NCI-H1105 (cell line): ENCODE results near the gene DACT2.
"Not testable (repeated sequence)": the region's sequence is repeated elsewhere in the genome, so short reads cannot be mapped to it uniquely, and the experiment has no call there.

Source experiments
- DNase-seq: peaks from one replicate; lab custom pipeline; 2025; lab: John Stamatoyannopoulos, UW

DACT2 gene

DNA sequence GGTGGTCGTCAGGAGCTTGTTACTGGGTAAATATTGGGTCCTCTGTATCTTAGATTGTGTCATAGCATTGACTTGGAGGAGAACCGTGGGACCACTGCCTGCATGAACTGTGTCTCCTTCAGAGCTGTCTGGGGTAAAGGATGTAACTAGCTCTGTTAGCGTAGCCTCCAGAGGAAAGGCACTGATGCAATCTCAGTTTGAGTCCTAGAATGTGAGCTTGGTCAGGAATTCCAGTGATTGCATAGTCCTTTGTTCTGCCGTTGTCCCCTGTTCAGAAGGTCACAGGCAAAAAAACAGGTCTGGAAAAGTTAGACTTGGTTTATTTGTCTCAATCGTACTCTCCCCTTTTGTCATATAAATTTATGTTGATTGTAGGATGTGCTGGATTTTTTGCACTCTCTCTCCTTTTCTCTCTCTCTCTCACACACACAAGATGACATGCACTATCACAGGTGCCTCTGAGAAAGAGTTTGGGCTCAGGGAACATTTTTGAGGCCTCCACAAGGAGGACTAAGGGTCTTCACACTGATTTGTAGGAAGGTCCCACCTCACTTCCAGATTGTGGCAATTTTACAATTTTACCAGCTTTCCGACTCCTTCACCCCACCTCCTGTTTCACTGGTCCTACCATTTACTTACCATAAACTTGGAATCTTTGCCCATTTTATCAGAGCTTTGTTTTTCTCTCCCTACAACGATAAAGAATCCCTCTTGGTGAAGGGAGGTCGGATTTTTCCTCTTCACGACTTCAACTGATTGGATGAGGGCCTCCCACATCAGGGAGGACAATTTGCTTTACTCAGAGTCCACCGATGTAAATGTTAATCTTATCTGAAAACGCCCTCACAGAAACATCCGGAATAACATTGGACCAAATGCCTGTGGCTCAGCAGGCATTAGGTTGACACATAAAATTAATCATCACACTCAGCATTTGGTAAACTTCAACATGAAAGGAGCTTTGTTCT is 7.0 kb upstream of the DACT2 start:
- DNase-seq: no peak

GRCh38 chr6:168322966-168323365 is 3.4 kb upstream of the DACT2 start:
- DNase-seq: no peak

GRCh38 chr6:168320634-168321033 is 1.1 kb upstream of the DACT2 start:
- no peak for DNase-seq

DNA sequence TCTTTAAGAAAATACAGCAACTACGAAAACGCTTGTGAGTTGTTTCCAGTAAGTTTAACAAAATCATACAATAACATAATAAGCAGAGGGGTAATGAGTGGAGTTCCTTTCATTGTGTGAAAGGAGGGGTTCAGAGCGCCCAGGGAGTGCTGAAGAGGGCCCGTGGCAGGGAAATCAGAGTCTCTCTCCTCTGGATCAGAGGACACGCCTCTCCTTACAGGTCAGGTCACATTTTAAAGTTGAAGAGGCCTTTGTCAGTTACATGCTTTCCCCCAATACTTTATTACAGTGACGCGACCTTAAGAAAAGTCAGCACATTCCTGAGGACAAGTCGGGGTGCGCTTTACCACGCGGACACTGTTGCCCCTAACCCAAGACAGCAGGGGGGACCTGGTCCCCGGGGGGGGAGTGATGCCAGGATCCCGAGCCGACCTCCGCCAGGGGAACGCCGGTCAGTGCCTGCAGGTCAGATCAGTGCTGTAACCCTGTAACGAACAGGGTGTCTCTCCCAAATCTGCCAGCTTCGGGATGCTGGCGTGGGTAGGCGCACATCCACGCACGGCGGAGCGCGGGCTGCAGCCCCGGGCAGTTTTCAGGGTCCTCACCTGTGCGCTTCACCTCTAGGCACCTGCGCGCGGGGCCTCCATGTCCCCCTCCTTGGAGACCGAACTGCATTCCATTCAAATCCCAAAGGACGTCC is 848 bp downstream of the DACT2 start:
- DNase-seq: no peak

- no peak for DNase-seq
Observed at GRCh38 chr6:168318090-168318489, 1.5 kb downstream of the DACT2 start.

DNA sequence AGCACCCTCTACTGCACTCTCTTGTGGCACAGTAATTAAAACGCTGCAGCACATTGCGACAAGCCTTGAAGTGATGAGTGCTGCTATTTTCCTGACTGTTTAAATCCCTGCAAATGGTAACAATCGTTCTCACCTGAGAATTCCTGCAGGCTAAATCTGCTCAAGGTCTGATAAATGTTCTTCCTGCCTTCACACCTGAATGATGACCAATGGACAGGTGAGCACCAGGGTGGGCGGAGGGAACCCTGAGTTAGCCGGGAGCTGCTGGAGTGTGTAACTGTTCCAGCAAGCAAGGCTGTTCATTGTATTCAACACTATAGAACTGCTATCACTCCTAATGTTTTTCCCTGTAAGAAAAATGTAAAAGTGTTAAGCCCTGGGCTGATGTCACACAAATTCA is 4.0 kb downstream of the DACT2 start:
- DNase-seq: no peak

- no peak for DNase-seq
Observed at GRCh38 chr6:168314948-168315347, 4.6 kb downstream of the DACT2 start.

- no peak for DNase-seq
Observed at GRCh38 chr6:168314021-168314420, 5.6 kb downstream of the DACT2 start.

DNA sequence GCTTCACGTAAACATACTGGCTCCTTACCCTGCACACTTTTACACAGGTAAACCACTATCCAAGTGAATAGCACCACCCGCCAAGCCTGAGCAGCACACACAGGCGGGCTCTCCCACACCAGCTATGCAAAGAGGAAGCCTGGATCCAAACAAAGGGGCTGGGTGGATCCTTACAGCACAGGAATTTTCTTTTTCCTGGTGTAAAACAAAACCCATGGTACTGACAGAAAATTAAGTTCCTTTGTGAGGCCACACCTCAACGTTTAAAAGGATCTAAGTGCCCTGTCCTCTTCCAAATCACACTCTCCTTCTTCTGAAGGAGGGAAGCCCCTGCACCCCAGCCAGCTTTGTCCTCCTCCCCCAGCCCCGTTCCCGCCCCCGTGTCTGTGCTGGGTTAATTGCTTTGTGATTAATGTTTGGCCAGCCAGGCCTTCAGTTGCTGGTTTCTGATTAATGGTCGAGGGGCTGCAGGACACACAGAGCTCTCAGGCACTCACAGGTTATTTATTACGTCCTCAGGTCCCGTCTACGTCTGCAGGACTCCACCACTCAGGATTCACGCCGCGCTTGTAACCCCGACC is 6.1 kb downstream of the DACT2 start:
- no peak for DNase-seq

GRCh38 chr6:168312125-168312507 is 7.5 kb downstream of the DACT2 start:
- not testable (repeated sequence) for DNase-seq

- DNase-seq: no peak
Observed at GRCh38 chr6:168311410-168312124, 8.0 kb downstream of the DACT2 start.

DNA sequence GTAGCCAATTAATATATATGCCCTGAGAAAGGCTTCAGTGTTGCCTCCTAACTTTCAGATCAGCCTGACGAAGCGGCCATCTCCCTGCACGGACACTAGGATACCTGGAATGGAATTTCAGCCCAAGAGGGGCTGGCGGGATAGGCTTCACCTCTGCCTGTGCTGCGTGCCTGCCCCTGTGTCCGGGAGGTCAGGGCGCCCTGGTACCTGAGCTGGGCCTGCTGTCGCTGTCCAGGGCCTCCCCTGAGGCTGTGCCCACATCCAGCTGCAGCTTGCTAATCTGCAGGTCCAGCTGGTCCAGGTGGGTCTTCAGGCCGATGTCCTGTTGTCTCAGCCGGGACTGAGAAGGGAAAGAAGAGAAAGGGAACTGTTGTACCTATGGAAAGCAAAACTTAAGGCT is 8.6 kb downstream of the DACT2 start:
- no peak for DNase-seq

DNA sequence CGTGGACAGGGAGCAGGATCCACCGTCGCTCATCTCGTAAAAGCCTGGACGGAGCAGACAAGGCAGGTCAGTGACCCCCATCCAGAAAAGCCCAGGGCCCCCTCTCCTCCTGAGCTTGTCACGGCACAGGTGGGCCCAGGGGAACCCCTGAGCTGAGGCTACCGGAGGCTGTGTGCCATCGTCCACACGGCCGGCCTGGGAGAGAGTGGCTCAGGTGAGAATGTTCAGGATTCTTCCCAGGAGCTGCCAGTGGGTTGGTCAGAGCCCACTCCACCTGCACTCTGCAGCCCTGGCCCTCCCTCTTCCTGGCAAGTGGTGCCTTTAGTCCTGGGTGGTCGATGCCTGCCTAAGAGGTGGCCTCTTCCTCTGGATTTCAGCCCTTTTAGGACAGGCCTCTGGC is 9.2 kb downstream of the DACT2 start:
- no peak for DNase-seq

DNA sequence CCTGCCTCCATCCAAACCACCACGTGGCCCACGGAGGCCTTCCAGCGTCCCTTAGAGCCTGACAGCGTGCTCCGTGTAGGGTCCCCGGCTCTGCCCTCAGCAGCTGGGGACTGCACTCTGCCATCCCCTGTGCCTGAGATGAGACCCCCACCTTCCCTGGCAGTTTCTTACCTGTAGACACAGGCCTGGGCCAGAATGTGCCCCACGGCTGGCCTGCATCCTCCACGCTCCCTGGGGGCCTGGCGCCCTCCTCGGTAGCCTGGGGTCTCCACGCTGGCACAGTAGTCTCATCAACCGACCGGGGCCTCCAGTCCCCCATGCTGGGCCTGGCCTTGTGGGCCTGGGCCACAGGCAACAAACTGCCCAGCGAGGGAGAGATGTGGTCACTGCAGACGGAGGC is 9.6 kb downstream of the DACT2 start:
- DNase-seq: no peak

GRCh38 chr6:168309183-168309582 is 10.4 kb downstream of the DACT2 start:
- no peak for DNase-seq

GRCh38 chr6:168308390-168309144 is 11.0 kb downstream of the DACT2 start:
- no peak for DNase-seq

DNA sequence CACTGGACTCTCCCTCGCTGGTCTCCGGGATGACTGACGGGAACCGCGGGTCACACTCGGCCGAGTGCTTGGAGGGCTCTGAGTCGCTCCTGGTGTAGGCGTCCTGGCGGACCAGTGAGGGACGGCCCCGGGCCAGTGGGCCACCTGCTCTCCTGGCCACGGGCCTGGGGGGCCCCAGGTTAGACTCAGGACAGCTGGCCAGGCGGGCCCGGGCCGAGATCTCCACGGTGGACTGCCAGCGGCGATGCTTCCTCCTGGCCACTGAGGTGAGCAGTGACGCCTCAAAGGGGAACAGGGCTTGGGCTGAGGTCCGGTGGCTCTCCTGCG is 11.9 kb downstream of the DACT2 start:
- DNase-seq: no peak

DNA sequence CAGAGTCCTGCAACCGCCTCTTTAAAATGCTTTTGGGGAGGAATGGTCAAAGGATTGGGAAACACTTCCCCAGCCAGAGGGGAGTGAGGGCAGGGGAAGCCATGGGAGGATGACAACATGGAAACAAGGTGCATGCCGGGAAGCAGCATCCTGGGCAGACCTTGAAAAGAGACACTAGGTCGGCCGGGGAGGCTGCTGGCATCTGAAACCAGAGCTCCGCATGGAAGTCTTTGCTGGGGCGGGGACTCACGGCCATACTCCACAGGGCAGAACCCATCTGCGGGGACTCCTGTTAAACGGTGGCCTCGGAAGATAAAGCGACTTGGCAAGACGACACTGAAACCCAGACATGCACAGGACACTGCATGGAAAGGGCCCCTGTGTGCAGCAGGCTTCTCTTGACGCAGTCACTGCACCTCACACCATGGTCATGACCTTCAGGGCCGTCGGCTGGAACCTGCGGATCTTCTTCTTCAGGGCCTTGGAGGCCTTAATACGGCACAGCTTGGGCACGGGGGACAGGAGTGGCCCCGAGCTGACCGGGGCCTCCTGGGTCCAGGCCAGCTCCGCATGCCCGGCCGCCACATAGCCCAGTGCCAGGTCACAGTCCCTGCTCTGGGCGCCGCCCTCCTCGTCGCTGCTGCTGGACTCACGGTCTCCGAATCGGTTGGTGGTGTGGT is 12.4 kb downstream of the DACT2 start:
- DNase-seq: no peak

- DNase-seq: no peak
Observed at GRCh38 chr6:168305863-168306262, 13.7 kb downstream of the DACT2 start.

DNA sequence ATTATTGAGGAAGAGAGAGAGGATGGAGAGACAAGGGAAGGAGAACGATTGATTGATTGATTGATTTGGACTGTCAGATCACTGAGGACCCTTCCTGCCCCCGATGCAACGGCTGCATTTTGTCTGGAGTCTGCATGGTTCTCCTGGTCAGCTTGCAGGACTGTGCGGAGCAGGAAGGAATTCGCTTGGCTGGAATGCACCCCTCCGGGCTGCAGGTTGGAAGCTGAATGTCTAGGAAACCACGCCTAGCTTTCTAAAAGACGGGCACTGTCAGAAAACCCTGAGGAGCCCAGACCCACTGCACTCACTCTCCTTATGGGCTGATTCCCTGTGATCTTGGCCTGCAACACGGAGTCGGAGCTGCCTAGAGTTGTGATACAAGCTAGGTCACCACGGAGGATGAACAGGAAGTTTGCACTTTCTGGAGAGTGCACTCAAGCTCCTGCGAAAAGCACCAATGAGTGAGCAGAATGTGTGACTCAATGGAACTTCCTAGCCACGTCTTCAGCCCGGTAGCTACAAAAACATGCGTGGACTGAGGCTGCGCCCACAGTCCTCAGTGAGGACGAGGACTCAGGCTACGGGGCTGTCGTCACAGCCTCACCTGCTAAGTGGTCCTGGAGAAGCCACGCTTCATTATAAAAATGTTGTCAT is 14.4 kb downstream of the DACT2 start:
- DNase-seq: no peak

DNA sequence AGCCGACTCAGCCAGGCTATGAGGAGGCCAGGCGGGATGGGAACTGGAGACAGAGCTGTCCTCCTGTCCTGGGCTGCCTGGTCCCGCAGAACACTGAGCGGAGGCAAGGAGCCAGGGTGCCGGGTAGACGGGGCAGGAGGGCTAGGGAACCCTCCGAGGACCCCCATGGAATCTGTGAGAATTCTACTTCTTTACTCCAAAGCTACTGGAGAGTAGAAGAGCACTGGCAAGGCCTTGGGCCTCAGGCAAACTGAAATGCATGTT is 14.9 kb downstream of the DACT2 start:
- DNase-seq: no peak
